Sigmoid colon (tissue), 4 donors: ENCODE results near the gene DHRS7.

ENCODE experiments used
- CTCF ChIP-seq, 4 experiments: fragments of 450-650 bp in 3 of 4; fragments of 200-600 bp in 1 of 4; IDR thresholded peaks; one replicate each; pipeline ENCODE4 v1.5.1; 2016 to 2019; ENCODE audit warnings: antibody characterized with exemption in 4 of 4, mild to moderate bottlenecking in 3 of 4, moderate library complexity in 2 of 4
- EP300 ChIP-seq, 4 donors: sonication (generic); formaldehyde crosslinking; IDR thresholded peaks; one replicate each; pipeline ENCODE4 v1.6.1; 2017; ENCODE audit warnings: antibody characterized with exemption in 4 of 4
- POLR2A ChIP-seq, 2 donors: fragments of 450-650 bp; IDR thresholded peaks; one replicate each; pipeline ENCODE4 v1.6.1; 2016; ENCODE audit warnings: antibody characterized with exemption in 2 of 2, mild to moderate bottlenecking in 2 of 2, moderate library complexity in 2 of 2
- POLR2AphosphoS5 ChIP-seq, 4 donors: sonication (generic); formaldehyde crosslinking; IDR thresholded peaks; one replicate each; pipeline ENCODE4 v1.6.1; 2017; ENCODE audit warnings: antibody characterized with exemption in 4 of 4

- TF ChIP-seq CTCF (IDR thresholded peaks at IDR 0.05) (no peak), POLR2AphosphoS5 (IDR thresholded peaks at IDR 0.05) (no peak), POLR2A (IDR thresholded peaks at IDR 0.05) (no peak), EP300 (IDR thresholded peaks at IDR 0.05) (no peak)
These were observed 63.4 kb downstream of the DHRS7 start for GRCh38 chr14:60101786-60102185.
